DMS79 (cell line): ENCODE data around the gene WDR49.

Source experiments
- DNase-seq: peaks from one replicate; lab custom pipeline; 2025; lab: John Stamatoyannopoulos, UW

WDR49 gene

GRCh38 chr3:167487556-167487955 is 166.2 kb downstream of the WDR49 start:
- no peak for DNase-seq

- no peak for DNase-seq
These were observed 169.2 kb downstream of the WDR49 start for GRCh38 chr3:167484551-167484950.

GRCh38 chr3:167483708-167484475 is 169.8 kb downstream of the WDR49 start:
- no peak for DNase-seq

- DNase-seq = no peak
These were observed 172.6 kb downstream of the WDR49 start for GRCh38 chr3:167481164-167481563.

- no peak for DNase-seq
These were observed 173.0 kb downstream of the WDR49 start for GRCh38 chr3:167480748-167481147.

GRCh38 chr3:167473863-167474262 is 179.9 kb downstream of the WDR49 start, which contains the start of gene SERPINI2:
SERPINI2 (minus strand) TSS chr3:167474042; CDS start chr3:167471834, 2,208 bp downstream.
- no peak for DNase-seq

- DNase-seq = no peak
These were observed 184.4 kb downstream of the WDR49 start for GRCh38 chr3:167469381-167469780.

GRCh38 chr3:167467848-167468611 is 185.7 kb downstream of the WDR49 start:
- DNase-seq = no peak

- no peak for DNase-seq
These were observed 186.8 kb downstream of the WDR49 start for GRCh38 chr3:167466966-167467365.

- no peak for DNase-seq
These were observed 197.5 kb downstream of the WDR49 start for GRCh38 chr3:167456157-167456799.

- no peak for DNase-seq
These were observed 199.9 kb downstream of the WDR49 start for GRCh38 chr3:167453815-167454214.

GRCh38 chr3:167451282-167451681 is 202.5 kb downstream of the WDR49 start:
- no peak for DNase-seq

GRCh38 chr3:167450675-167451074 is 203.1 kb downstream of the WDR49 start:
- no peak for DNase-seq

- no peak for DNase-seq
These were observed 203.5 kb downstream of the WDR49 start for GRCh38 chr3:167450195-167450594.

GRCh38 chr3:167445491-167445890 is 208.3 kb downstream of the WDR49 start:
- no peak for DNase-seq

- no peak for DNase-seq
These were observed 212.5 kb downstream of the WDR49 start for GRCh38 chr3:167441256-167441655.

GRCh38 chr3:167437428-167438139 is 216.2 kb downstream of the WDR49 start:
- DNase-seq = no peak
